ENCODE results near the gene TMEM132D.

GRCh38 chr12:129494260-129494659, 409.6 kb downstream of the TMEM132D start:
- TF ChIP-seq CTCF (IDR thresholded peaks at IDR 0.05), result no peak
- TF ChIP-seq POLR2A (IDR thresholded peaks at IDR 0.05), result no peak
